Heart left ventricle (tissue), 16 donors: Measurements from ENCODE around the gene ECHDC1. TPM values are rescaled to one million over a fixed set of nuclear protein-coding genes. Genes with fewer than 3 reads are reported as not detected.
A peak's percentile ranks its signal among the peaks of the same experiment; 100 is the strongest.

ENCODE experiments used
- ATAC-seq, 4 donors: fragments of 200-7000 bp; cut with Tn5 transposase; one replicate each; pipeline ENCODE4 v1.9.1; 2020 to 2022; ENCODE audit warnings: moderate library complexity in 4 of 4, mild to moderate bottlenecking in 3 of 4, moderate number of reproducible peaks in 1 of 4
- DNase-seq, 5 donors: peaks; one replicate each; pipeline ENCODE4 v3.0.0-alpha.2; 2020
- H3K27ac ChIP-seq, 12 donors: fragments of 200-600 bp; sonication (generic) in 4 of 12; one replicate each; pipeline versions ENCODE4 v1.5.0 to v1.8.0; 2016 to 2022; ENCODE audit warnings: mild to moderate bottlenecking in 2 of 12
- H3K27me3 ChIP-seq, 9 donors: fragments of 200-600 bp; sonication (generic) in 2 of 9; one replicate each; pipeline versions ENCODE4 v1.5.1 to v1.8.0; 2016 to 2022; ENCODE audit warnings: mild to moderate bottlenecking in 3 of 9
- H3K36me3 ChIP-seq, 9 donors: fragments of 200-600 bp; sonication (generic) in 2 of 9; one replicate each; pipeline versions ENCODE4 v1.5.0 to v1.8.0; 2018 to 2022; ENCODE audit warnings: mild to moderate bottlenecking in 2 of 9
- H3K4me1 ChIP-seq, 12 donors: fragments of 200-600 bp; sonication (generic) in 4 of 12; one replicate each; pipeline versions ENCODE4 v1.5.0 to v1.8.0; 2016 to 2022; ENCODE audit warnings: mild to moderate bottlenecking in 3 of 12
- H3K4me3 ChIP-seq, 12 donors: fragments of 200-600 bp; sonication (generic) in 4 of 12; one replicate each; pipeline versions ENCODE4 v1.5.0 to v1.8.0; 2017 to 2022; ENCODE audit warnings: mild to moderate bottlenecking in 9 of 12, moderate library complexity in 4 of 12
- H3K9me3 ChIP-seq, 12 donors: fragments of 200-600 bp; sonication (generic) in 4 of 12; one replicate each; pipeline versions ENCODE4 v1.5.0 to v1.8.0; 2016 to 2022; ENCODE audit warnings: mild to moderate bottlenecking in 1 of 12
- CTCF ChIP-seq, 12 donors: fragments of 200-600 bp; sonication (generic) in 4 of 12; IDR thresholded peaks; one replicate each; pipeline versions ENCODE4 v1.5.0 to v1.8.0; 2018 to 2022; ENCODE audit warnings: antibody characterized with exemption in 12 of 12, mild to moderate bottlenecking in 5 of 12
- POLR2A ChIP-seq, 2 donors: fragments of 450-650 bp; IDR thresholded peaks; one replicate each; pipeline ENCODE4 v1.6.1; 2017; ENCODE audit warnings: antibody characterized with exemption in 2 of 2, mild to moderate bottlenecking in 2 of 2, moderate library complexity in 2 of 2
- WGBS, 4 donors: extraction: QIAGEN DNeasy Blood & Tissue Kit in 2 of 4; methylation state at CpG; one replicate each; pipeline versions ENCODE4 v1.1.5 to v1.1.7; 2013 to 2018; 5-methylcytosine and 5-hydroxymethylcytosine counted together
- intact Hi-C, 10 donors: fragments of 100-400 bp; cut with DNase I; formaldehyde crosslinking; loops; one replicate each; pipeline versions ENCODE4 v1.11.1 to v1.14.2; 2022
- polyA plus RNA-seq, 2 donors: library from polyadenylated mRNA; stranded (reverse); fragments of 200-250 nt; gene quantifications; one replicate each; pipeline ENCODE4 v1.2.3, GENCODE V29; 2013
- total RNA-seq, 9 donors: library from RNA; depleted of rRNA in 2 of 9; stranded (reverse); fragments of >200 nt in 2 of 9; fragmentation: NEBNext Ultra II Directional in 3 of 9; extraction: Animal tissue kit (Norgen Biotek cat#: 25700) in 3 of 9; gene quantifications; one replicate each; pipeline versions ENCODE4 v1.1.0 to v1.2.4, GENCODE V29; 2016 to 2023
- donor health status: ischemic (EF 13 %, LVEDD 7.1; RV severe dilation, severe dysfunction).
- donor health status: healthy with polysubstance abuse.
- donor health status: DM: no; HTN: yes; CAD: no.
- donor health status: DM: no; HTN: no; CAD: no.
- donor health status: ischemic (EF 25% LVEDD 6.9; RV normal size, moderate dysfunction).
- donor health status: ischemic (EF 25% LVEDD 5.7; RV mildly dilated, moderate dysfunction).
- donor health status: healthy.
- donor health status: DM: yes; HTN: yes; CAD: no.
- donor health status: ischemic (EF 35%, LVEDD 5.7; RV mildly dilated, moderate dysfunction).
- donor health status: nonischemic (EF 11% LVEDD 7.7; RV severe dilation, severe dysfunction).
- donor health status: DM: yes; HTN: yes; CAD: no.
- donor health status: PGD.
- donor health status: ischemic (EF 29% LVEDD 5.4; RV normal size, mild dysfunction).
- donor health status: nonischemic (EF 23%, LVEDD 6.1; RV moderate dilation, normal function).

The ECHDC1 gene
- total and polyA plus RNA-seq, 11 donors, result 24.3 to 51.3 (median 35.2) TPM

GRCh38 chr6:127266892-127267645, 76.3 kb downstream of the ECHDC1 start:
- TF ChIP-seq POLR2A (IDR thresholded peaks at IDR 0.05), result peak in 1 of 2 donors; percentile 90
- TF ChIP-seq CTCF (IDR thresholded peaks at IDR 0.05), result no peak
- Histone ChIP-seq H3K27me3 (no peaks in the 10 kb centered on the region), H3K9me3 (no peaks in the 10 kb centered on the region), H3K4me3 (peak overlapping the region; percentile 63 to 95 (median 88)), H3K27ac (peak overlapping the region; percentile 95 to 100 (median 99)), H3K36me3 (no peaks in the 10 kb centered on the region), H3K4me1 (peaks cover 0 to 47% (median 30%) of the 10 kb centered on the region in 12 donors)
- DNase-seq, result peak in 4 of 5 donors; percentile 59 to 83 (median 68)
- WGBS, 4 donors, result 0 to 1% (median 1%) methylated on average over 18 to 64 of the region's 64 CpGs
- intact Hi-C loops, result loop anchor here in 5 of 10 donors (5.0 to 10.0 kb wide), 4 partner anchors 75 to 462 kb away; partner anchors contain the start of gene ECHDC1 (in 1 of the 5)
- ATAC-seq, result peak; percentile 36 to 88 (median 83)

- Histone ChIP-seq H3K27ac (peak within 1 kb of the TSS; percentile 95 to 100 (median 99)), H3K27me3 (no peaks in the 10 kb centered on the region), H3K36me3 (no peaks in the 10 kb centered on the region), H3K9me3 (no peaks in the 10 kb centered on the region), H3K4me1 (peaks cover 0 to 41% (median 27%) of the 10 kb centered on the region in 12 donors), H3K4me3 (peak within 1 kb of the TSS; percentile 63 to 95 (median 88))
- TF ChIP-seq CTCF (IDR thresholded peaks at IDR 0.05) (peak; percentile 56 to 91 (median 72)), POLR2A (IDR thresholded peaks at IDR 0.05) (no peak)
- ATAC-seq (peak; percentile 79 to 96 (median 94)), DNase-seq (peak; percentile 85 to 92 (median 88))
- 0 to 1% (median 0%) methylated on average over 19 to 40 of the region's 40 CpGs for WGBS, 4 donors
- intact Hi-C loops, result loop anchor here in 5 of 10 donors (5.0 to 10.0 kb wide), 4 partner anchors 74 to 462 kb away; partner anchors contain the start of gene ECHDC1 (in 1 of the 5)
Measured at GRCh38 chr6:127266178-127266891, 77.1 kb downstream of the ECHDC1 start, which contains the start of gene RNF146. Gene RNF146 (plus strand): TSS chr6:127266864. CDS start chr6:127280339, 13,475 bp downstream.

GRCh38 chr6:127263481-127263880, 79.9 kb downstream of the ECHDC1 start:
- H3K4me3 ChIP-seq, result no peak overlapping the region
- WGBS, 4 donors, result 64 to 69% (median 67%) methylated on average over 4 of the region's 4 CpGs
- TF ChIP-seq CTCF (IDR thresholded peaks at IDR 0.05) (no peak), POLR2A (IDR thresholded peaks at IDR 0.05) (no peak)
- DNase-seq, result no peak
- H3K27me3 ChIP-seq, result no peaks in the 10 kb centered on the region
- H3K4me1 ChIP-seq, result peaks cover 0 to 12% (median 5%) of the 10 kb centered on the region in 12 donors
- ATAC-seq, result no peak
- H3K9me3 ChIP-seq, result no peaks in the 10 kb centered on the region
- no peaks in the 10 kb centered on the region for H3K36me3 ChIP-seq
- intact Hi-C loops, result loop anchor here in 2 of 10 donors (10.0 kb wide), 1 partner anchor 459 kb away; no protein-coding TSS in a partner anchor
- H3K27ac ChIP-seq, result no peak overlapping the region
